GM18907 (cell line): ENCODE data around the gene SORL1.
"Not testable (repeated sequence)": the region's sequence is repeated elsewhere in the genome, so short reads cannot be mapped to it uniquely, and the experiment has no call there.

Experiments
- ATAC-seq: cut with Tn5 transposase; IDR thresholded peaks from one replicate; pipeline ENCODE4 v1.9.1; 2021; ENCODE audit warnings: mild to moderate bottlenecking, moderate library complexity; ENCODE audit not compliant: unreplicated experiment

The SORL1 gene

DNA sequence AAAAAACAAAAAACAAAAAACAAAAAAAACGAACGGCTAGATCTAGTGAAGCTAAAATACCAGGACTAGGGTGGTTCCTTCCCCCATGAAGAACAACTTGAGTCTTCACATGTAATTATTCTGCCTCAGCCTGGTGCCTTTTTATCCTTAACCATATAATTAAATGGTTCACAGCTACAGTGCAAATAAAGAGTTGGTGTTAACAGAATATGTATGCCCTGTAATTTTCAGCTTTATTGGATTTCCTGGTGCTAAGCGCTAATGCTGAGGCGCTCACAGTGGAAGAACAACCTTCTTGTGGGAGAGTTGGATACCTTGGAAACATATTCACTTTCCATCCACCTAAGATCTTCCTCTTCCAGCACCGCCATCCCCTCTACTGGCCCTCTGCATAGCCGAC is 159.1 kb downstream of the SORL1 start:
- no peak for ATAC-seq

DNA sequence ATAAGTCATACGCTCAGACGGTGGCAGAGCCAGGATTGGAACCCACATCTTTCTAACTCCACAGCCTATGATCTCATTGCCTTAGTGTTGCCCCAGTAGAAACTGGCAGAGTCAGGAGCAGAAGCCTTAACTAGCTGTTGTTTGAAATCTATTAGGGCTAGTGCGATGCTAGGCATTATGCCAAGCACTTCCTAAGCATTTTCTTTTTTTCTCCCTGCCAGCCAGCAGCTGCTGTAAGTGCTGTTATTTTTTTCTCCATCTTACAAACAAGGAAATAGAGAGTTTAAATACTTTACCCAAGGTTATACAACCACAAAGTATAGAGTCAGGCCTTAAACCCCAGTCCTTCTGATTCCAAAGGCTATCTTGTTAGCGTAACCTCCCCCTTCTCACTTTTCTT is 161.6 kb downstream of the SORL1 start:
- no peak for ATAC-seq

DNA sequence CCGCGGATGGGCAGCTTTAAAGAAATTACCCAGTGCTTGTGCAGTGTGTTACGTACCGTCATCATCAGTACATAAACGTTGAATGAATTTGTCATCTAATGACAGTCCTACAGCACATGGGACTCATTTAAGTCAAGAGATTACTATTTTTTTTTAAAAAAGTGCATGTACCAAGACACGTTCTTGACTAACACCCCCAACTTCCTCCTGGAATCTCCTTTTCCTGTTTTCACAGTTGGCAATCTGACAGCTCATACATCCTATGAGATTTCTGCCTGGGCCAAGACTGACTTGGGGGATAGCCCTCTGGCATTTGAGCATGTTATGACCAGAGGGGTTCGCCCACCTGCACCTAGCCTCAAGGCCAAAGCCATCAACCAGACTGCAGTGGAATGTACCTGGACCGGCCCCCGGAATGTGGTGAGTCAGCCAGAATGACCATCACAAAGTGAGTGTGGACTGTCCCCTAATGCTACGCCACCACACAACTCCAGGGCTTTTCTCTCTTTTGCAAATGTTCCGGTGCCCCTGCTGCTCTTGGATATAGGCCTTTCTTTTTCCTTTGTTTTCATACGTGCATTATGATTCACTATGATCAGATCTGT is 162.6 kb downstream of the SORL1 start:
- no peak for ATAC-seq

DNA sequence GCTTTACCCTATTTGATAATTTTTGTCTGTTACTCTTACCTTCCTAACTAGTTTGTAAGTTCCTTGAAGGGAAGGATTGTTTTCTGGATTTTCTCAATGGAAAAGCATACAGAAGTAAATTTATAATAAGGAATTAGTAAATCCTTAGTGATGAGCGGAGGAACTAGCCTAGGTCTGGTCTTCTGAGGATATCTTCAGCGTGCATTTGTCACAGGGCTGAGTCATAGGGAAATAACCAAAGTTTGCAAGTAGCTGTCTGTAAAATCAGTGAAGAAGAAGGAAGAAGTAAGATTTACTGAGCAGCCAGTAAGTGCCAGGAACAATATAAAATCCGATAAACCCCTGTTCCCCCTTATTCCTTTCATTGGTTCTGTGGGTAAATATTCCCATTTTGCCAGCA is 163.4 kb downstream of the SORL1 start:
- no peak for ATAC-seq

DNA sequence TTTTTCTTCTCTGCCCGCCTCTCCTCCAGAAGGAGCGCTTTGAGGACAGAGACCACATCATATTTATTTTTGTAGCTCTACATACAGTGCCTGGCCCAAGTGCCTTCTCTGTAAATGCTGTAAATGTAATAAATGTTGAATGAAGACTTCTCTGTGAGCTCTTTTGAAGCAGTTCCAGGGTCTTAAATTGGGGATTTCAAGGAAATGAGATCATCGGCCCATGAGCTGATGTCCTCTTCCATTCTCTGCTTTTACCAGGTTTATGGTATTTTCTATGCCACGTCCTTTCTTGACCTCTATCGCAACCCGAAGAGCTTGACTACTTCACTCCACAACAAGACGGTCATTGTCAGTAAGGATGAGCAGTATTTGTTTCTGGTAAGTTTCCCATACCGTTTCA is 166.4 kb downstream of the SORL1 start:
- ATAC-seq, result no peak

DNA sequence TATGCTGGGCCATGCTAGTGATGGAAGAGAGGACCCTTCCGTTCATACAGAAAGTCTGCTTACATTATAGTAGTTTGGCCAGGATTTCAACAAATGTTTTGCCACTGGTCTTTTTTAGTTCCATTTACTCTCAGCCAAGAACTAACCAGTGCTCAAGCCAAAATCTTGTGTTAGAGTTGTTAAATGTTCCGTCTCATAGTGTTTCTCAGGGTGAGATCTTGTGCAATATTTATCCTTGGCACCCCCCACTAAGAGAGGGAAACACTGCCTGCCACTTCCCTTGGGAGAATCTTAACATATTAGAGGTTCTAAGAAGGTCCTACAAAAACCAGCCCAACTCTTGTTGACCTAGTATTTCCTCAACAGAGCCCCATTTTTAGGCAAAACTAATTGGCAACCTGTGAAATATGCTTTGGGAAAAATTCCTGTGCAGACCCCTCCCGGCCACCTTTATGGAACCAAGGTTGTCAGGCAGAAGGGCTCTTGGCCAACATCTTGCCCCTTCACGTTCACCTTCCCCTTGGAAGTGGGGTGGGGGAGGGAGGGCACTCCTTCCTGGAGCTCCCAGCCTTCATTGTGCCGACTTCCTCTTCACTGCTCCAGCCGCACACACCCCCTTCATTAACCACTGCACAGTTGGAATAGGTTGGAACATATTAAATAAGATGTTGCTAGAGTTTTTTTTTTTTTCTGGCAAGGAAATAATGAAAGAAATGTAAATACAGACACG is 173.8 kb downstream of the SORL1 start:
- ATAC-seq, result no peak

DNA sequence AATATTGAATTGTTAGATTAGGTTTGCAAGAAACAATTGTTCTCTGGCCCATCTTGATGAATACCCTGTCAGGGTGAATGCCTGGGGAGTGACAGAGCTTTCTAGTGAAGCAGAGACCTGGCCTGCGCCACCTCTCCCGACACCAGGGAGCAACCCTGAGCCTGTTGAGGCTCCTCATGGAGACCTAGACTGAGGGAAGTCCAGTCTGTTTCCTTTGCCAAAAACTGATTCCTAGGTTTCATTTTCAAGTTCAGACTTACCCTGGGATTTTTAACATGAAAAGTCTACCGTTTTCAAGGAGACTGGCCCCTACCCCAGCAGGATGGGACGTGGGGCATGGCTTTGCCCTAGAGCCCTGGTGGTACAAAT is 174.4 kb downstream of the SORL1 start:
- no peak for ATAC-seq

DNA sequence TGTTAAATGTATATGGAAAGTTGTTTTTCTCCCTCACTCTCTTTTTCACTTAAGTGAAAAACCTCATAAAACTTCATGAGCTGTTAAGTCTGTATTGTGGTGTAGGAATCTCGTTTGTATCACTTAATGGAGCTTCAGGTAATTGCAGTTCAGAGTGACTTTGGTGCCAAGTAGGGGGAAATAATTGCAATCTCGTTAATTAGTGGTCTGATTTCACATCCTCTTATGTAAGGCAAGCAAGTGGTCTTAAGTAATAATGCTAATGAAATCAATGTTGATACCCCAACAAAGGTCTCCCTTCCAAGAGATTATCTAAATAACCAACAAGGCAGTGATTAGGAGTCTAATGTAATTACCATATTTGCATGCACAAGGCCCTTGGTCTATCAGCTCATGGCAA is 174.9 kb downstream of the SORL1 start:
- ATAC-seq, result no peak

DNA sequence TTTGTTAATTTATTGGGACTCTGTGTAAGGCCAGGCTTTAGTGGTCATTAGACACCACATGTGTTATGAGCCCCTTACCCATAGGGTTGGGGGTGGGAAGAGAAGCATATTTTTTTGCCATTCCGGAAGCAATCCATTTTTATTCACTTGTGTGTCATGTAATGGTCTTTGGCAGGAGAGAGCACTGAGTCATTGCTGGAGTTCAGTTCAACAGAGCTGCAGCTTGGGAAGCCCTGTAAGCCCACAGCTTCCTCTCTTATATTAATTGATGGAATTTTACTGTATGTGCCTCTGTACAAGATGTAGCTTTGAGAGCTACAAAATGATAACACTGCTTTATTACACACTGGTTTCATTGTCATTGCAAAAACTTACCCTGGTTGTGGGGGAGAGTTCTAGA is 177.9 kb downstream of the SORL1 start:
- ATAC-seq, result no peak

DNA sequence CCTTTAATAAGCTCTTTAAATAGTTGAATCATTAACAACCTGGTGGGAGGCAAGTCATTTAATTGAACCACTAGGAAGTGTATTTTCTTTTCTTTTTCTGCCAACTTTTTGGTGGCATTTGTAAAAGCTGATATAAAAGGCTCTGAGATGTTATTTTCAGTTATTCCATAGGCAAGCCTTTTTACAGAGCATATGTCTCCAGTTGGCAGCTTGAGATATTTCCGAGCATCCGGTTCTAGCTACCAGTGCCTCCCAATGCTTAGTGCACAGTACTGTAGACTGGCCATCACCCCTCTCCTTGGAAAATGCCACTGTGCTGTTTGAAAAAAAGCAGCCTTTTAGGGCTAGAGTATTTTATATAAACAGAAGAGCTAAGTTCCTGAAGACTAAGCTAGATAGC is 179.3 kb downstream of the SORL1 start:
- no peak for ATAC-seq

DNA sequence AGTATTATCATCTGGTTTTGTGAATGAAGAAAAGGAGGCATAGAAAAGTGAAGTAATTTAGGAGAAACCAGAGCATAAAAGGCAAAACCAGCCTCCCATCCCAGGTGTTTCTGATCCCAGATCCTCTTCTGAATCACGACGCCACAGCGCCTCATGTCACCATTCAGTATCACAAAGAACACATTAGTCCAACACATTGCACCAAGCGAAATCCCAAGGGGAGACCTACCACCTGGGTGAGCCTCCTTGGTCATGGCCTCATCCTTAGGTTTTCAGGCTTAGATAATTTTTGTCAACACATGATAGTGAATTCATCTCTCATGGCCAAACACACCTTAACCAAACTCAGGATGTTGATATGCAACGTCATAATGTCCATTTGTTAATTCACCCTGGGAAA is 182.2 kb downstream of the SORL1 start:
- ATAC-seq, result no peak

DNA sequence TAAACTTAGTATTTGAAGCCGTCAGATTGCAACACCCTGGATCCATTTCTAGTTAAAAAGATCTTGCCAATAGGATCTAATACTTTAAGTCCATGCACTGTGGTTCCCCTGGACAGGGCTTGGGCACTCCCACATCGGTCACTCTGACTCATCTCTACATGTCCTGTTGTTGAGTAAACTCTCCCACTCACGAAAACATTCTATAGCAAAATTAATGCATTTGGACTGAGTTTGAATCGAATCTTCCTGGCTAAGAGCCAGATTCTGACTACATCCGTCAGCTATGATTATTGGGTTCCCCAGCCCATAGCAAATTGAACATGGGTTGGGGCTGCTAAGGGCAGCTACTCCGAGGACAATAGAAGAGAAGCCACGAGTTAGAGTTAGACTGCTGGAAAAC is 182.8 kb downstream of the SORL1 start:
- no peak for ATAC-seq

DNA sequence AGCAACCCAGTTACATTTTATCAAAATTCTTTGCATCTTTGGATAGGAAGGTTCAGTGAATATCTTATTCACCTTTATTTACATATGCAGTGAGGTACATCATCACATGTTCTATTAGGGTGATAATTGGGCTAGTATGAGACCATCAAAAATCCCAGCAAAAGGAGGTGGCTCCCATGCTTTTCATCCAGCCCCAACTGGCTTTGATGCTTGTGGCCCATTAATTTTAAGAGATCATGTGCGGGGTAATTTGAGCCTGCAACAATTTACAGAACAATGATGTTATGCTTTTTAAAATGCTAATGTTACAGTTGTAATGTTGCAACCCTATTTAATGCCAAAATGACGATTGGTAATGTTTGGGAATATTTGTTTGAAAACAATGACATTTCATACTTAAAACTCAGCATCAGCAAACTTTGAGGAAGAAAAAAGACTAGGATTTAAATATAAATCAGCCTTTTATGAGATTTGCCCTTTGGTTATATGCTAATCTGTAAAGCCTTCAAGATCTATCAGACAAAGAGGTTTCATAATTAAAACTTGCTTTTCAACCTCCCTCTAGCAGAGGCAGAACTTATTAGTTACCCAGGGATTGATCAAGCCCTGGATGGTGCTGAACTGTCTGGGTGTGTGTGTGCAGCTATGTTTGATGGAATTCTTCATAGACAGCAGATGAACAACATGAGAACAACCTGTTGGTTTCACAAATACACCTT is 184.1 kb downstream of the SORL1 start:
- ATAC-seq, result no peak

DNA sequence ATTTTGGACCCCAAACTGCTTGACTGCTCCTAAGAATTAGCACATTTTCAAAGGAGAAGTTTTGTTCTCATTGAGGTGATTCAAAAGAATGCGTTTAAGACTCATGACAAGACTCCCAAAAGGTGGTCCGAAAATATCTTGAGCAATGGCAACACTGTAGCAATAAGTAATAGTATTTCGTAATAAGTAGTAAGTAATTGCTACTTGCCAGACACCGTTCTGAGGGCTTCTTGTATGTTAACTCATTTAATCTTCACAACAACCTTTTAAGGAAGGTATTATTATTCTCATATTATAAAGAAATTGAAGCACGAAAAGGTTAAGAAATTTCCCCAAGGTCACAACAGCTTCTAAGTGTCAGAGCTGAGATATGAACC is 184.7 kb downstream of the SORL1 start:
- no peak for ATAC-seq

DNA sequence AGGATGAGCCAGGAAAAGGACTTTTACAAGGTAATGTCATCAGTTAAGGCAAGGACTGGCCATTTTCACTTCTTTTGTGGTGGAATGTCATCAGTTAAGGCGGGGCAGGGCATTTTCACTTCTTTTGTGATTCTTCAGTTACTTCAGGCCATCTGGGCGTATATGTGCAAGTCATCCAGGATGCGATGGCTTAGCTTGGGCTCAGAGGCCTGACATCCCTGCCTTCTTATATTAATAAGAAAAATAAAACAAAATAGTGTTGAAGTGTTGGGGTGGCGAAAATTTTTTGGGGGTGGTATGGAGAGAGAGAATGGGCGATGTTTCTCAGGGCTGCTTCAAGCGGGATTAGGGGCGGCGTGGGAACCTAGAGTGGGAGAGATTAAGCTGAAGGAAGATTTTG is 185.5 kb downstream of the SORL1 start:
- ATAC-seq, result not testable (repeated sequence)

DNA sequence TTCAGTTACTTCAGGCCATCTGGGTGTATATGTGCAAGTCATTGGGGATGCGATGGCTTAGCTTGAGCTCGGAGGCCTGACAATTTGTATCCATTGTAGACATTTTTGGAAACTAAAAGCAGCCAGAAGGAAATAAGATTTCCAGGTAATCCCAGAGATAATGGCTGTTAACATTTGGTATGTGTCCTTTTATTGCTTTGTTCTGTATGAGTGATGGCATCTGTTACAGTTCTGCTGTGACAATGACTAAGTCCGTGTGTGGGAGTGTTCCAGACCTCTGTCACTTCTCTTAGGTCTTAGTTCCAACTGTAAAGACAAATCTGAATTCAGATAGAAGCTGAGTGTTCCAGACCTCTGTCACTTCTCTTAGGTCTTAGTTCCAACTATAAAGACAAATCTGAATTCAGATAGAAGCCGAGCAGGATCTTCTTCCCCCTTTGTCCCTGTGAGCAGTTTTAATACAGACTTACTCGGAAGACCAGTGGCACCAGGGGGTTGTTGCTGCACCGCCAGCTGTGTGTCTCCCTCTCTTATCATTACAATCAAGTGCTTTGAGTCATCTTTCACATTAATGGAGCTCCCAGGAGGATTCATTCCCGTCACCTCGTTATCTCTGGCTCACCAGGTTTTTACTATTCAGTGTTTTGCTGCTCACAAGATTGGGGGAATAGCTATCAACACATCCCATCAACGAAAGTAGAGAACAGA is 191.5 kb downstream of the SORL1 start:
- ATAC-seq, result no peak

DNA sequence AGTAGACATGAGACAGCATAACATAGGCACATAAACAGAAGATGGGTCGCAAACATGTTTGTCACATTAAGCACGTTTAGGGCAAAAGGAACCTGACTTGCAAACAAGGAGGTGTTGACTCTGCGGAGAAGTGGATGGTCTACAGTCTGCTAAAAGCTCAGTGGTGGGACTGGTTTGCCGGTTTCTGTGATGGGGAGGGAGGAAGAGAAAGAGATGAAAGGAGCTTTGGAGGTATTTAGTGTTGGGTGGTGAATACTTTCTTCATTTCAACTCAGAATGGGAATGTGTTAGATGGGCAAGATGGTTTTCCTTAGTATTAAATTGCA is 192.0 kb downstream of the SORL1 start:
- no peak for ATAC-seq

DNA sequence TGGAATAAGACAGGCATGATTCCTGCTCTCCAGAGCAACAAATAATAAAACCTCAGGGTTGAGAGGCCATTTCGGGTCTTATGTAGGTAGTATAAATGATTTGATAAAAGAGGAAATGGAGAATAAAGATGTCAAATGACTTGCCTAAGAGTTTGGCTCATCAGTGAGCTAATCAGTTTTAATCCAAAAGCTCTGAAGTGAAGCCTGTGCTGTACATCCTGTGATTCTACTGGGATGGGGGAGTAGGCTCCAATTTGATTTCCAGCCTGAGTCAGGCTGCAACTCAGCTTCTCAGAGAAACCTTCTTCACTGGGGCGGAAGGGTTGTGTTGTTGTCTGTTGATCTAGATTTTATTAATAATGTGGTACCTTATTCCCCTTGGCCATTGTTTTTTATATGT is 192.9 kb downstream of the SORL1 start:
- no peak for ATAC-seq

DNA sequence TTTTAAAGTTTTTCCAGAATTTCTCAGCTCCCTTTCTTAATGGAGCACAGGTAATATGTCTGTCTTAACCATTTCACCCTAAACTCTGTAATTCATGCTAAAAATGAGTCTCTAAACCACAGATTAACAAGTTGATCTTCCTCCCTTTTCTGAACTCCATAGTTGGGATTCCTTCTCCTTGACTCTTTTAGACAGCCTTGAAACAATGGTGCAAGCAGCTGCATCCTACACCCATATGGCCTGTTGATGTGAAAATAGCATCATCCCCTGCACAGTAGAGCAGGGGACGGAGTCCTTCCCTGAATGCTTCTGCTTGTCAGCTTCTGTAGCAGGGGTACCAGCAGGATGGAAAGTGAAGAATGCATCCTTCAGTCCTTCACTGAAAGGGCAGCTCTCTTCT is 193.5 kb downstream of the SORL1 start:
- ATAC-seq, result no peak

DNA sequence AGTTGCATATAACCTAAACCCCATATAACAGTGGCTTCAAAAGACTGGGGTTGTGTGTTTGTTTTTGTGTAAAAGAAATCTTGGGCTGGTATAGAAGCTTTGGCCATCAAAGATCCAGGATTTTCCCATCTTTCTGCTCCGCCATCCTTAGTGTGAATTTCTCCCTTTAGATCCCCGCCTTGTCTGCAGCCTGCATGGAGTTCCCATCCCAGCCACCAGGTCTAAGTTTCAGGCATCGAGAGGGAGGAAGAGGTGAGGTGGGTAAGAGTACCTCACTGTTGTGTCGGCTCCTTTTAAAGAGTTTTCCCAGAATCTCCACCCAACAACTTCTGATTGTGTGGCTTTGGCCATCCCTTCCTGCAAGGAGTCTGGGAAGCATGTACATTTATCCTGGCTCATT is 196.2 kb downstream of the SORL1 start:
- no peak for ATAC-seq

DNA sequence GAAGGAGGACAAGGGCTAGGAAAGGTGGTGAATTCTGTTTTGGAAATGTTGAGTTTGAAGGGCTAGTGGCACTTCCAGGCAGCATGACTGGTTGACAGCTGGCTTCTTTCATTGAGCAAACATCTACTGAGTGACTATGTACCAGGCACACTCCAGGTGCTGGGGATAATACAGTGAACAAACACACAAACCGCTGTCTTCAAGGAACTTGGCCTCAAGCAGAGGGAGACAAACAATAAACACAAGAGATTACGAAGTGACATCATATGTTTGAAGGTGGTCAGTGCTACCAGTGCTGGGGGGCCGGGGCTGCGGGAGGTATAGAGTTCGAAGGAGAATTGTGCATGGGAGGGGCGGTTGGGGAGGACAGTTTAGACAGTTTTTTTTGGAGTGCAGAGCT is 197.7 kb downstream of the SORL1 start:
- no peak for ATAC-seq
